Kidney tubule cell (primary cell): ENCODE data around the gene SLC15A4.
"Not testable (repeated sequence)": the region's sequence is repeated elsewhere in the genome, so short reads cannot be mapped to it uniquely, and the experiment has no call there.

Source experiments
- DNase-seq: peaks from one replicate; pipeline ENCODE4 v3.0.0-alpha.2; 2018; ENCODE audit warnings: low spot score

SLC15A4 gene

DNA sequence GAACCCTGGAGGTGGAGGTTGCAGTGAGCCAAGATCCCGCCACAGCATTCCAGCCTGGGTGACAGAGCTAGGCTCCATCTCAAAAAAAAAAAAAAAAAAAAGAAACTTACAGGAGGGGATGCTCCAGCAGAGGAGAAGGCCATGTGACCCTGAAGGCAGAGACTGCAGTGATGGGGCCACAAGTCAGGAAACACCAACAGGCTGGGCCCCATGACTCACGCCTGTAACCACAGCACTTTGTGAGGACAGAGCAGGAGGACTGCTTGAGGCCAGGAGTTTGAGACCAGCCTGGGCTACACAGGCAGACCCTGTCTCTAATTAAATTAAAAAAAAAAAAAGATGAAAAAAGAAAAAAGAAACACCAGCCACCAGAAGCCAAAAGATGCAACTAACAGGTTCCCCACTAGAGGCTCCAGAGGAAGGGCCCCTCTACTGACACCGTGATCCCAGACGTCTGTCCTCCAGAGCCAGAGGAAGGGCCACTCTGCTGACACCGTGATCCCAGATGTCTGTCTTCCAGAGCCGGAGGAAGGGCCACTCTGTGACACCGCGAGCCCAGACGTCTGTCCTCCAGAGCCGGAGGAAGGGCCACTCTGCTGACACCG, 20.4 kb upstream of the SLC15A4 start:
- DNase-seq: no peak

DNA sequence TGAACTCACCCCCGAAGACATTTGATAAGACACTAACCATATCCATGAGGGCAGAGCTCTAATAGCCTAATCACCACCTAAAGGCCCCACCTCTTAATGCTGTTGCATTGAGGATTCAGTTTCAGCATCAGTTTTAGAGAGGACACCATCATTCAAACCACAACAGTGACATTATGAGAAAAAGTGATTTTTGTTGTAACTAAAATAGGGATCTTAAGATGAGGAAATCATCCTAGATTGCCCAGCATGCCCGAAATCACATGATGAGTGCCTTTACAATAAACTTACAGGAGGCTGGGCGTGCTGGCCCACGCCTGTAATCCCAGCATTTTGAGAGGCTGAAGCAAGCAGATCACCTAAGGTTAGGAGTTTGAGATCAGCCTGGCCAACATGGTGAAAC, 19.8 kb upstream of the SLC15A4 start:
- DNase-seq: no peak

DNA sequence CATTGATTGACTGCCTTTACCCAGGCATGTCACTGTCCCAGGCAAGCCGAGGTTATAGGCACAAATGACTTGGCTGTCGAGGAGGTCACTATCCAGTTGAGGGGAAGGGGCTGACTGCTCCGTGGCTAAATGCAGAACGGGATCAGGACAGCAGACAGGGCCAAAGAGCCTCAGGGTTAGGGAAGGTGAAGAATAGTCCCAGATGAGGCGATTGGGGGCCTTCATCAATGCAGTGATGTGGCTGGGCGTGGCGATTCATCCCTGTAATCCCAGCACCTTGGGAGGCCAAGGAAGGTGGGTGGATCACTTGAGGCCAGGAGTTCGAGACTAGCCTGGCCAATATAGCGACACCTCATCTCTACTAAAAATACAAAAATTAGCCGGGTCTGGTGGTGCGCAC, 18.8 kb upstream of the SLC15A4 start:
- no peak for DNase-seq

DNA sequence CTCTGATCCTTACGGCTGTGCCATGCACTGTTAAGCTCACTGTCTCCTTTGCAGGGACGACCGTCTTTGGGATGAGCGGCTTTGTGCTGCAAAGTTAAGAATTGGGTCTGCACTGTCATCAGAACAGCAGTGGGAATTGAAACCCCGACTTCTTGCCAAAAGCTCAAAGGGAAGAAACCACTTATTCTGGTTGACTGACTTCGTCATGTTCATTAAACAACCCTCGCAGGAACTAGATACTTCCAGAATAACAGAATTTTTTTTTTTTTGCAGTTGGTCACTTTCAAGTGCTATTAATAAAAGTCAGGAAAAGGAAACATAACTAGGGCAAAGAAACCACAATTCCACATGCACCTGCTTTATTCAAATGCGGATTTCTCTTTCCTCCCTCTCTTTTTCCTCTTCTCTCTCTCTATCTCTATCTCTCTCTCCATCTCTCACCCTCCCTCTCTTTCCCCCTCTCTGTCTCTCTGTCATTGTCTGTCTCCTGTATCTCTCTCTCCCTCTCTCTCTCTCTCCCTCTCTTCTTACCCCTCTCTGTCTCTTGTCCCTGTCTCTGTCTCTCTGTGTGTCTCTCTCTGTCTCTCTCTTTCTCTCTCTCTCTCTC, 17.2 kb upstream of the SLC15A4 start:
- DNase-seq: no peak

DNA sequence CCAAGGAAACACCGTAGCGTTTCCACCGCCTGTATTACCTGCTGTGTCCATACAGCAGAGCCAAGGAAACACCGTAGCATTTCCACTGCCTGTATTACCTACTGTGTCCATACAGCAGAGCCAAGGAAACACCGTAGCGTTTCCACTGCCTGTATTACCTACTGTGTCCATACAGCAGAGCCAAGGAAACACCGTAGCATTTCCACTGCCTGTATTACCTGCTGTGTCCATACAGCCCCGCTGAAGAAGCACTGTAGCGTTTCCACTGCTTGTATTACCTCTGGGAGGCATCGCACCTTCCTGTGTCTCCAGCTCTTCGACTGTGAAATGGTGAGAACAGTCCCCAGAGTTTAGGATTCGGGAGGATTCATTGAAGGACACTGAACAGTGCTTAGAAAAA, 16.1 kb upstream of the SLC15A4 start:
- DNase-seq: not testable (repeated sequence)

DNA sequence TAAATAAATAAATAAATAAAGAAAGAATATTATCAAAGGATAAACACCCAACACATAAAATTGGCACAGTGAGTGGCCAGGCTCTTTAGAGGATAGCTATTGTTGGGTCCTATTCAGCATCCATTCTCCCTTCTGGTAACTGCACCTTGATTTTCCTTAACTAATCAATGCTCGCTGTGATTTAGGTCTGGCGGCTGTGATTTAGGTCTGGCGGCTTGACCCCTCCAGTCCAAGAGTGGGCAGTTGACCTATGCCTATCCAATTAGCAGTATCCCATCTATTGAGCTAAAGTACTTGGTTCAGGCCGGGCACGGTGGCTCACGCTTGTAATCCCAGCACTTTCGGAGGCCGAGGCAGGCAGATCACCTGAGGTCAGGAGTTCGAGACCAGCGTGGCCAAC, 9.7 kb upstream of the SLC15A4 start:
- DNase-seq: no peak

DNA sequence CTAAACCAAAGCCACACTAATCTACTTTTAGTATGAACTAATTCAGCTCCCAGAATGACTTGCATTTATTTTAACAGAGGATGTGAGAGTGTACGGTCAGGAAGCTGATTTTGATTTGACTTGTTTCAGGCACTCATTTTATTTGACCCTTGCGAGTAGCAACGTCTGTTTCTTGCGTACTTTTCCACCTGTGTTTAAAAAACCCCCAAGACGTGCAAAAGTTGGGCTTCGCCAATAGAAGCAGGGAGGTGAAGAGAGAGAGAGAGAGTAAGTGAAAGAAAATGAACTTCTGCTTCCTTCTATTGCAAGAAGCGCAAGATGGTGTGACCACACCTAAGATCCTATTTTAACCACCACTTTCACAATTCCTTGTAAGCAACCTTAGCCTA, 6.7 kb upstream of the SLC15A4 start:
- DNase-seq: no peak

DNA sequence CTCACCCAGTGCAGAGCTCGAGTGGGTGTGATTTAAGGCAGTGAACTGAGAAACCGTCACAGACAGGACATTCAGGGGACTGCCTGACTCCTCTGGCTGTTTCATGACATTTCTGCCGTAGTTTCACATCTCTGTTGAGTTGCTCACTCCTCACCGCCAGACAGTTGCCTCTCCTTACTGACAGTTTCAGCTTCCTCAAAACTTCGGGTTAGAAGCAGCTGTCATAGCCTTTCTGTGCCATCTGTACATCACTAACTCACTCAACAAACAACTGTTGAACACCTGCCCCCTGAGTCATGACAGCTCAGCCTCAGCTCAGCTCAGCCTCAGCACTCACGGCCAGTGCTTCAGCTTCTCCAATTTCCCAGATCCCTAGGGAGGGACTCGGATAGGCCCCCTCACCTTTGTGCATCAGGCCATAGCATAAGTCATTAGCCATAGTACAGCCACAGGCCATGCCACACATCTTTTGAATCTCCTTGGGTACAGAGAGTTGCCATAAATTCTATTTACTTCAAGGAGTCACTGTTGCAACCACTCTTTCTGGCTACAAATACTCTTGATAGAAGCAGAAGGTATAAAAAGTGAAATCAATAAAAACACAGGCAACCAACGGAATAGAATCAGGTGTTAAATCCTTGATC, 6.2 kb upstream of the SLC15A4 start:
- peak; percentile 29 for DNase-seq

DNA sequence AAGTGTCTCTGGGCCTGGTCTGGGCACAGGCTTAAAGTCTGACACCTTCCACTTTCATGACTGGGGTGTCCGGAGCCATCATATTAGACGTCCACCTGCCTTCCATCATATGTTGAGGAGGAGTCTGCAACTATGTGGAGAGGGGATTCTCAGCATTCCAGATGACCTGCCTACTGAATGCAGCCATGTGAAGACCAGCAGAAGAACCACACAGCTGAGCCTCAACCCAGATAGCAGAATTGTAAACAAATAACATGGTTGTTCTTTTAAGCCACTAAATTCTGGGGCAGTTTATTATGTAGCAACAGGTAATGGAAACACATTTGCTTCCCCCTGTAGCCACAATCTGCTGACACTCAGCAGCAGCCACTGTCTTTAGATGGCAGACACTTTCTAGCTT, 4.0 kb upstream of the SLC15A4 start:
- DNase-seq: no peak

DNA sequence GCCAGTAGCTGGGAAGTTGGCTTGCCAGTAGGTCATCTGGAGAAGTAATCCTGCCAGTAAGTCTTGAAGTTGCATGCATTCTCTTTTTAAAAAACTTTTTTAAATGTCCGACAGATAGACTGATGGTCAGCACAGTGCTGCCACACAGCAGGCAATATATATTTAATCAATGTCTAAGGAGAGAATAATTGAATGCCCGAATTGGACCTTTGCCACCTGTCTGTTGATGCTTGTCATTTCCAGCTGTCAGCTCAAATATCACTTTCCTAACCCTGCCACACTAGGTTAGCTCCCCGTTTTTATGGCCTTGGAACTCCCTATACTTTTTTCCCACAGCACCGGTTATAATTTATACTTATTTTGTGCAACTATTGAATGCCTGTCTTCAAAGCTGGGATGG, 2.1 kb upstream of the SLC15A4 start:
- DNase-seq: no peak

DNA sequence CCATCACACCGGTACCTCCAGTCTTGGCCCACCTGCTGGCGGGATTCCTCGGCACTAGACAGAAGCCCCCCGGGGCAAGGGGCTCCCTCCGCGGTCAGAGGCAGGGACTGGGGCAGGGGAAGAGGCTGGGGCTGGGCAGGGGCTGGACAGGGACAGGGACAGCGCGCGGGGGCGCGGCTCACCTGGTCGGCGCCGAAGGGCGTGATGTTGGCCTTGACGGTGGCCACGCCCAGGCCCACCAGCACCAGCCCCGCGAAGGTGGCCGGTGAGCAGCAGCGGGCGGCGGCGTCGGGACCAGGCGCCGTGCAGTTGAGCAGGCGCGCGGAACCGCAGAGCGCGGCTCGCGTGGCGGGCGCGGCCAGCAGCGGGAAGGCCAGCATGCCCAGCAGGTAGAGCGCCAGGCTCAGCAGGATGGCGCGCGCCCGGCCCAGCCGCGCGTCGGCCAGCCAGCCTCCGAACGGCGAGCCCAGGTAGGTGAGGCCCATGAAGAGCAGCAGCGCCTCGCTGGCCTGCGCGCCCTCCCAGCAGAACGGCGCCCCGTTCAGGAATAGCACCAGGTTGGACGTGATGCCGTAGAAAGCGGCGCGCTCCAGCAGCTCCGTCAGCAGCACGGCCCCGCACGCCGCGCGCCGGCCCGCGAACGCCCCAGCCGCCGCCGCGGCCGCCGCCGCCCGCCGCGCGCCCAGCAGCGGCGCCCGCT, 392 bp downstream of the SLC15A4 start:
- DNase-seq: peak; percentile 59

DNA sequence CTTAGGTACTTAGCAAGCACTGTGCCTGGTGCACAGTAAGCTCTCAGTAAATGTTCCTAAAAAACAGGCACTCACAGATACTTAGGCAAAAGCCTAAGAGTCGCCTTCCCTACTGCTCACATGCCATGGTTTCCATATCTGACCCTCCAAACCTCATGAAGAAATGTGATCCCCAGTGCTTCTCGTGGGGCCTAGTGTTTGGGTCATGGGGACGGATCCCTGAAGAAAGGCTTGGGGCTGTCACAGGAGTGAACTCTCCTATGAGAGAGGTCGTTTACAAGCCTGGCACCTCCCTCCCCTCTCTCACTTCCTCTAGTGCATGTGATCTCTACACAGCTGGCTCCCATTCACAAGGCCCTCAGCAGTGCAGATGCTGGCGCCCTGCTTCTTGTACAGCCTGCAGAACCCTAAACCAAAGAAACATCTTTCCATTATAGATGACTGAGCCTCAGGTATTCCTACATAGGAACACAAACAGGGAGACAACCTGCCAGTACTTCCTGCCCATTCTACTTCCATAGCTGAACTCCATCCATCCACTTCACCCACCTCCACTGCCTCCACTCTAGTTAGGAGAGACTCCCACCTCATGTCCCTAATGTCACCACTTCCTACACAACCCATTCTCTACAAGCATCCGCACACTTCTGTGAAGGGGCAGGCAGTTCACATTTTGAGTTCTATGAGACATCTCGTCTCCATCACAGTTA, 2.9 kb downstream of the SLC15A4 start:
- DNase-seq: no peak

DNA sequence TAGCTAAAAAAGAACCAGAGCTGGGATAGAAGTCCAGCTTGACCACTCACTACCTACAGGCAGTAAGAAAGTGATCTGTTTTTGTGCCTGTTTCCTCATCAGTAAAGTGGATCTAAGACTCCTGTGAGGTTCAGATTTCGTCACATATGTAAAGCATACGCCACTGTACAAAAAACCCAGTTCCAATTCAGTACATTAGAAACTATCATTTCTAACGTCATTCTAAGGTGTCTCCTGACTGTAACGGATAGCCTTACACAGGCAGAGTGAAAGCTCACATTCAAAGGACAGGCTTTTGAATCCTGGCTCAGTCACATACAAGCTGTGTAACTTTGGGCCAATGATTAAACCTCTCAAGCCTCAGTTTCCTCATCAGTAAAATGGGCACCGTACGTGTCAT, 3.5 kb downstream of the SLC15A4 start:
- no peak for DNase-seq

DNA sequence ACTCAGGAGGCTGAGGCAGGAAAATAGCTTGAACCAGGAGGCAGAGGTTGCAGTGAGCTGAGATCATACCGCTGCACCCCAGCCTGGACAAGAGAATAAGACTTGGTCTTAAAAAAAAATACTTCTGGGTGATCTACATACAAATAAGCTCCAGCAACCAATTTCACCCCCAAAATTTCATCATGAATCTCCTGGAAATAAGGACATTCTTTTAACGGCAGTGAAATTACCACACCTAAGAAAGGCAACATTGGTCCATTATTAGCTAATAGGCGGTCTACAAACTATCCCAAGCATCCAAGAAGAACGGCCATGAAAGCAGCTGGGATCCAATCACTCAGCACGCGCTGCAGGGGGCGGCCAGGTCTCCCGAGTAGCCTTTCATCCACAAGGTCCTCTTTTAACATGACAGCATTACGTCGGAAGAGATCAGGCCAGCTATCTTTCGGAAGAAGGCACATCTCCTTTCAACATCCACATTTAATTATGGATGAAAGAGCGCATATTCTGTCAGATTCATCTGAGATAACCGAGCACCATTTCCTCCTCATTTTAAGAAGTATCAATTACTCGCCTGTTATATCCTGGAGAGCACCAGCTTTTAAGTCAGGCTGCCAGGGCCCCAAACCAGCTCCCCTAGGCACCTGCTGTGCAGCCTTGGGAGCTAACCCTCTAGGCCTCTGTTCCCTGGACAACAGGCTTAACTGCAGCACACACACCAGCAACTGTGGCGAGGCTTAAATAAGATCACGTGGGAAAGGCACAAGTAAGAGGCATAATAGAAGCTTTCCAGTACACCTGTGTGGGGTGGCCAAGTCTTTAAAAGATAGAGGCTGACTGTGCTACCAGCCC, 4.2 kb downstream of the SLC15A4 start:
- no peak for DNase-seq

DNA sequence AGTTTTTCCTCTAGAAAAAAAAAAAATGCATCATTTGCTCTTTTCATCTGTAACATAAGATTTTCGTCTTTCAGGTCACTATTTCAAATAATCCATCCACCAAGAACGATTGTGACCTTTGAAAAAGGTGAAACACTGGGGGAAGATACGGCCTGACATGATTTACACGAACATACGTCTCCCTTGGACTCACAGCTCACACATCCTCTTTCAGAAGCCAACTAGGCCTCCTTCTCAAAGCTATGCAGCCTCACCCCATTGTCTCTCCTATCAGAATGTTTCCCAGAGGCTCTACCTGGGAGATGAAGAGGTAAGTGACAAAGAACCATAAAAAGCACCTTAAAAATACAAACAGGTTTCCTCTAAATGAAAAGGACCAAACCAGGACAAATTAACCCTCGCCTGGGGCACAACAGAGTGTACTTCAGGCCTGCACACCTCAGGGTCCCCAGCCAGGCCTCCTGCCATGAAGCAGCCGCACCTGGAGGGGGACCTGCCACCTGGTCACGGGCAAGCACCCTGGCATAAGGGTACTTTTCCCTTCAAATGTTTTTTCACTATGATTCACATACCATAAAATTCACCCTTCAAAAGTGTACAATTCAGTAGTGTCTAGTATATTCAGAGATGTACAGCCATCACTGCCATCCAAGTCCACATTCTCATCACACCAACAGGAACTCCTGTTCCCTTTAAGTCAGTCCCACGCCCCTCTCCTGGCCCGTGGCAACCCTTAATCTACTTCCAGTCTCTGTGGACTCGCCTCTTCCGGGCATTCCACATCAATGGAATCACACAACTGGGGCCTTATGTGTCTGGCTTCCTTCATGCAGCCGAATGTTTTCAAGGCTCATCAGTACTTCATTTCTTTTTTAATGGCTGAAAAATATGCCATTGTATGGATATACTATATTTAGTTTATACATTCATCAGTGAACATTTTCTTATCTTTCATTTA, 5.4 kb downstream of the SLC15A4 start:
- peak; percentile 74 for DNase-seq

DNA sequence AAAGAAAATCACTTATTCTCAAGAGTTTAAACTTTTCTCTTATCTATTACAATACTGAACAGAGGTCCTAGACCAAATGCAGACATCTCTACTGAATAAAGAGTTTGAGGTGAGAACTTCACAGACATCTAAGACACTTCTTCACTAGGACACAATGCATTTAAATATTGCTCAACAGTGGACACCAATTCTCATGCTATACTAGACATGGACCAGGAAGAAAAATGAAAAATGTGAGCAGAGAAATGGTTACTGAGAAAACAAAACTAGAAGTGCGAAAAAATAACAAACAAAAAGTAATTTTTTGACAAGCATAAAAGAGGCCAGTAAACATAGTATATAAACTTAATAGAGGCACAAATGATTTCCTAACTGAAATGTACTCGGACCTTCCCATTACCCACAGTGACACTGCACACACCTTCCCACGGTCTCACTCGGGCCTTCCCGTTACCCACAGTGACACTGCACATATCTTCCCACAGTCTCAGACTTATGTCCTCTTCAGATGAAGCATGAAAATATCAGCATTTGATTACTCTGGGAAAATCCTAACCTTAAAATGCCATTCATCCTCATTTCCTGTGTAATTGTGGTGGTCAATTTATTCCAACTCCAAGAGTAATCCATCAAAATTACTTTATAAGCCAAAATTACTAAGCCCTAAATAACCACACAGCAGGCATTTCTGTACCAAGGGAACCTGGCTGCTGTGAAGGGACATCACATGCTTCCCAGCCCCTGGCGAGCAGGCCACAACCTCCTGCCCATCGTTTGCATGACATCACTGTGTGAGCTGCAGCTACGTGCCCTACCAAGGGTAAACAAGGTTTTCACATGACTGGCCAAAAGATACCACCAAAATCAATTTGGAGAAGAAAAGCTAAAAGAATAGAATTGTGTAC, 6.4 kb downstream of the SLC15A4 start:
- peak; percentile 86 for DNase-seq

DNA sequence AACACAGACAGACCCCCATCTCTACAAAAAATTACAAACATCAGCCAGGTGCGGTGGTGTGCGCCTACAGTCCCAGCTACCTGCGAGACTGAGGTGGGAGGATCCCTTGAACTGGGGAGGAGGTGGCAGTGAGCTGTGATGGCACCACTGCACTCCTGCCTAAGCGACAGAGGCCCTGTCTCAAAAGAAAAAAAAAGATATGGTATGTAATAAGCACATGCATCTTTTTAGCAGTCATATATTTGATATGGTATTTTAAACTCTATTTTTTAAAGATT, 7.2 kb downstream of the SLC15A4 start:
- DNase-seq: no peak

DNA sequence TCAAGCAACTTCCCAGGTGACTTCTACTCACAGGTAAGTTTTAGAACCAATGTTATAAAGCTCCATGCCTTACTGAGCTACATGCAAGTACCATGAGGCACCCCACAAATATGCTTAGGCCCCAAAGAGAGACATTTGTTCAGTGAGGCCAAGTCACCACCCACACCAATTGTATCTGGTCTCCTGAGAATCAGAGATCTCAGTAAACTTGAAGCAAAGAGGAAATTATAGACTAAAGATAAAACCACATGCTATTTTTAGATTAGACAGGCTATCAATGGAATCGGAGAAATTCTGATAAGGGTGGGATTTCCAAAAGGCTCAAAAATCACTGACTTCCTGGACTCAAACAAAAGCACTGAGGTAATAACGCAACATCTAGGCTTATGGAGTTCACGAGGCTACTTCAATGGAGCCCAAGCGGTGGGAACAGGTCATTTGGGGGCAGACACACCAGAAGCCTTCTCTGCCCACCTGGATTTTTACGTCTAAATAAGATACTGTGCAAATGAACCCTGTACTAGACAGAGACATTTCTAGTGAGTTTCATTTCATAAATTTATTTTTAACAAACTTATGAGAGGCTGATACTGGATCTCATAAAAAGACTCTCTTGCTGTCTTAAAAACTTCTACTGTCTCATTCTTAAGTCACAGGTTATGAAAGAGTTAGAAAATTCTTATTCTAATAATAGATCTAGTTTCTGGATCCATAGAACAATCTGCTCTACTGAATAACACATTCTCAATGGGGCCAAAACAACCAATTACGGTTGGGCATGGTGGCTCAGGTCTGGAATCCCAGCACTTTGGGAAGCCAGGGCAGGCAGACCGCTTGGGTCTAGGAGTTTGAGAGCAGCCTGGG, 7.7 kb downstream of the SLC15A4 start:
- no peak for DNase-seq
